Measurements from ENCODE around the gene HUWE1.

DNA sequence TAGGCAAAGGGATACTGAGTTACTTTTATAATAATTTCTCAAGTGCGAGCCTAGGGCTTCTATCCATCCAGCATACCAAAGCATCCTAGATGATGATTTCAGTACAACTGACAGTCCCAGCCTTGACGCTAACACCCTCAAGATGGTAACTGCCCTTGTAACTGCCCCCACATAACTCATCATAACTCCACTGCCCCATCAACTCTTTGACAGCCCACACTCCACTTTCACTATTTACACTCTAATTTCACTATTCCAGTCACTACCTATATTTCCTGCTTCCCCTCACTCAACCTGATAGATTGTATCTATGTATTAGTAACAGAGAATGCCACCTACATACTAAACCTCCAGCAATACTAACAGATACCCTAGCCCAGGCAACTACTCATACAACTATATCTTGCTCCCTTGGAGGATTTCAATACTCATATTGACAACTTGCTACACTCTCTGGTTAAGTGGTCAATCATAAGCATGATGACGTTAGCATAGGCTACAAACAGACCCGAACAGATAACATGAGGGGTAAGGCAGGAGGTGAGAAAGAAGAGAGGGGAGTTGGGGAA lies 65.0 kb downstream of the HUWE1 start:
- TF ChIP-seq, protein P1, sequence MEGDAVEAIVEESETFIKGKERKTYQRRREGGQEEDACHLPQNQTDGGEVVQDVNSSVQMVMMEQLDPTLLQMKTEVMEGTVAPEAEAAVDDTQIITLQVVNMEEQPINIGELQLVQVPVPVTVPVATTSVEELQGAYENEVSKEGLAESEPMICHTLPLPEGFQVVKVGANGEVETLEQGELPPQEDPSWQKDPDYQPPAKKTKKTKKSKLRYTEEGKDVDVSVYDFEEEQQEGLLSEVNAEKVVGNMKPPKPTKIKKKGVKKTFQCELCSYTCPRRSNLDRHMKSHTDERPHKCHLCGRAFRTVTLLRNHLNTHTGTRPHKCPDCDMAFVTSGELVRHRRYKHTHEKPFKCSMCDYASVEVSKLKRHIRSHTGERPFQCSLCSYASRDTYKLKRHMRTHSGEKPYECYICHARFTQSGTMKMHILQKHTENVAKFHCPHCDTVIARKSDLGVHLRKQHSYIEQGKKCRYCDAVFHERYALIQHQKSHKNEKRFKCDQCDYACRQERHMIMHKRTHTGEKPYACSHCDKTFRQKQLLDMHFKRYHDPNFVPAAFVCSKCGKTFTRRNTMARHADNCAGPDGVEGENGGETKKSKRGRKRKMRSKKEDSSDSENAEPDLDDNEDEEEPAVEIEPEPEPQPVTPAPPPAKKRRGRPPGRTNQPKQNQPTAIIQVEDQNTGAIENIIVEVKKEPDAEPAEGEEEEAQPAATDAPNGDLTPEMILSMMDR (IDR thresholded peaks at IDR 0.05; ENCODE audit: insufficient read depth, low read depth, low read length), result no peak
- TF ChIP-seq EZH2 (IDR thresholded peaks at IDR 0.05; ENCODE audit: insufficient read depth, low read length), result no peak
